Panc1 (cell line): Measurements from ENCODE around the gene ERC2. TPM values are rescaled to one million over a fixed set of nuclear protein-coding genes. Genes with fewer than 3 reads are reported as not detected.

Experiments used
- ATAC-seq: fragments of 200-7000 bp; cut with Tn5 transposase; 2 replicates; pipeline ENCODE4 v1.9.1; 2020; ENCODE audit warnings: mild to moderate bottlenecking, moderate library complexity
- BruUV-seq: library from RNA; stranded (reverse); fragments of 400-500 nt; replicated peaks from 2 replicates; lab custom pipeline; 2021; lab: Mats Ljungman, UMichigan
- CTCF ChIA-PET: fragments of 300-600 bp; sonication (Branson Sonifier 250); formaldehyde crosslinking; loops from one replicate; lab custom pipeline; 2022; ENCODE audit warnings: antibody characterized with exemption; lab: Charles Lee
- POLR2A ChIA-PET: fragments of 300-600 bp; sonication (Branson Sonifier 250); formaldehyde crosslinking; loops from one replicate; lab custom pipeline; 2022; ENCODE audit warnings: antibody characterized with exemption; lab: Charles Lee
- DNase-seq: peaks from one replicate; pipeline ENCODE4 v3.0.0-alpha.2; 2010; ENCODE audit warnings: low read depth, low spot score
- H3K27ac ChIP-seq: 2 replicates; pipeline ENCODE4 v1.5.1; 2011; ENCODE audit warnings: mild to moderate bottlenecking, low read length, inconsistent platforms
- H3K27me3 ChIP-seq: fragments of 200-500 bp; sonication (Bioruptor generic); 2 replicates; pipeline ENCODE4 v1.6.0; 2014; ENCODE audit warnings: low read length, inconsistent platforms; ENCODE audit not compliant: control insufficient read depth, insufficient read depth
- H3K36me3 ChIP-seq: fragments of 200-500 bp; sonication (Bioruptor generic); 2 replicates; pipeline ENCODE4 v1.5.1; 2014; ENCODE audit warnings: inconsistent platforms, mild to moderate bottlenecking, low read length, moderate library complexity; ENCODE audit not compliant: control insufficient read depth, insufficient read depth
- H3K4me1 ChIP-seq: 2 replicates; pipeline ENCODE4 v1.5.1; 2011; ENCODE audit warnings: inconsistent platforms, mild to moderate bottlenecking, low read length, moderate library complexity; ENCODE audit not compliant: control insufficient read depth, insufficient read depth
- H3K4me3 ChIP-seq, 2 experiments: 2 replicates each; pipeline ENCODE4 v1.5.1; 2011 to 2012; ENCODE audit warnings: low read depth in 2 of 2, low read length in 2 of 2, mild to moderate bottlenecking in 2 of 2, inconsistent platforms in 1 of 2, moderate library complexity in 1 of 2
- H3K9me3 ChIP-seq: fragments of 200-500 bp; sonication (Bioruptor generic); 2 replicates; pipeline ENCODE4 v1.5.1; 2014; ENCODE audit warnings: low read depth, mild to moderate bottlenecking, inconsistent platforms, low read length, moderate library complexity; ENCODE audit not compliant: control insufficient read depth, insufficient read depth
- POLR2AphosphoS5 ChIP-seq: IDR thresholded peaks from 2 replicates; pipeline ENCODE4 v1.6.1; 2012; ENCODE audit warnings: mild to moderate bottlenecking, low read depth, low read length, moderate library complexity
- REST ChIP-seq, 2 experiments: IDR thresholded peaks; 2 replicates each; pipeline ENCODE4 v1.6.1; 2011 to 2012; ENCODE audit warnings: low read depth in 2 of 2, control low read depth in 1 of 2, low read length in 1 of 2, mild to moderate bottlenecking in 1 of 2, moderate library complexity in 1 of 2; ENCODE audit not compliant: insufficient read depth in 1 of 2
- SIN3A ChIP-seq: IDR thresholded peaks from 2 replicates; pipeline ENCODE4 v1.6.1; 2012; ENCODE audit warnings: low read depth, mild to moderate bottlenecking, low read length, moderate library complexity, borderline replicate concordance; ENCODE audit not compliant: insufficient read depth
- TCF7L2 ChIP-seq: IDR thresholded peaks from 2 replicates; pipeline ENCODE4 v1.6.1; 2011; ENCODE audit warnings: mild to moderate bottlenecking, low read depth, low read length, inconsistent platforms
- in situ Hi-C: cut with HindIII; loops from 2 replicates; pipeline ENCODE4 v1.10.0; 2016; ENCODE audit warnings: low sequenced_read_pairs, low pct_unique_long_range_greater_than_20kb
- intact Hi-C: fragments of 100-400 bp; cut with micrococcal nuclease; formaldehyde crosslinking; loops from one replicate; pipeline ENCODE4 v1.10.0; 2022; ENCODE audit not compliant: unreplicated experiment
- total RNA-seq: library from RNA; stranded (reverse); gene quantifications from one replicate; pipeline ENCODE4 v1.2.1, GENCODE V29; 2021; ENCODE audit not compliant: unreplicated experiment

ERC2 gene
- total RNA-seq, 1 experiment from 2014 or later, result 0.33 TPM

DNA sequence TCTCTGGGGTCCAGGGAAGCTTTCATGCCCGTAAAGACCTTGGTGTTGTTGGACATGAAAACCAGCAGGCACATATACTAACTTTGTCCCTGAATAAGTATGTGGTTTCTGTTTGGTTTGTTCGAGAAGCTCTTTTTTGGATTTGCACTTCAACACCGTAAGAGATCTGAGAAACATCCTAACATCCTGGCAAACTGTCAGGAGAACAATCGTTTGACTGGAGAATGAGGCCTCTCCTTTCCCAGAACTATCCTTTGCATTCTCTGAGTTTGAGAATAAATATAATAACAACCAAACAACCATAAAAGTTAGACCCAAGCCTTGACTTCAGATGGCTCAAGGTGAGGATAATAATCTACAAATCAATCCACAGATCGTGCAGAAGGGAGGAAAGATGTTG is 750.8 kb downstream of the ERC2 start:
- Histone ChIP-seq H3K27me3 (no peaks in the 10 kb centered on the region), H3K36me3 (no peaks in the 10 kb centered on the region), H3K9me3 (no peaks in the 10 kb centered on the region), H3K27ac (no peak overlapping the region), H3K4me1 (no peaks in the 10 kb centered on the region), H3K4me3 (no peak overlapping the region)
- TF ChIP-seq TCF7L2, result no peak
- ATAC-seq, result no peak
- DNase-seq, result no peak
- intact Hi-C loops (no loop called here), in situ Hi-C loops (no loop called here)
- ChIA-PET CTCF (no interaction called here), POLR2A (interaction anchor here (0.6 kb wide), 1 partner anchor 204 kb away, joined by 3 read pairs; no protein-coding TSS in a partner anchor)
- BruUV-seq, result no TSS peak

DNA sequence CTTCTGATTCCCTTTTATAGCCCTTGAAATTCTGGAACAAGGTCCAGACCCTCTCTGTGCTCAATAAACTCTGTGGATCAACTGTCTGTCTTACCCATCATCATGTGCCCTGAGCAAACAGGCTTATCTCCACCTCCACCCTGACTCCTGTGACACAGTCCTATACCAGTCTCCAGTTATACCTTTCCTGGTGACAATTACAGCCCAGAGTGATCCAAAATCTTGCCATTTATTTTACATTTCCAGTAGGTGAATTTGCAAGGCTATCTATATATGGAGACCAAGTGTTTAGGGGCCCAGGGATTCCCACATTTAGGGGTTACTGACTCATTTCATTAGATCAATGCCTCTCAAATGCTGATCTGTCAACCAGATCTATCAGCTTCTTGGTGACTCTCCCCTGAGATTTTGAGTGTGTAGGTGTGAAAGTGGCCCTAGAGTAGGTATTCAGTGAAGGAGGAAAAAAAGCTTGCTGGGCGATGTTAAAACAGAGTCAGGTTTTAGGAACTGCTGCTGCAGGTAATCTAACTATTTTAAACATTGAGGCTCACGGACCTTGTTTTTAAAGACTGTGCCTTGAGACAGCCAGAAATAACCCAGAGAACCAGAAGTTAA is 751.5 kb downstream of the ERC2 start:
- H3K4me1 ChIP-seq, result no peaks in the 10 kb centered on the region
- ChIA-PET POLR2A (no interaction called here), CTCF (no interaction called here)
- no peak overlapping the region for H3K27ac ChIP-seq
- no peak for ATAC-seq
- DNase-seq, result no peak
- no peak overlapping the region for H3K4me3 ChIP-seq
- intact Hi-C loops, result no loop called here
- H3K27me3 ChIP-seq, result no peaks in the 10 kb centered on the region
- TF ChIP-seq SIN3A, result no peak
- TF ChIP-seq POLR2AphosphoS5, result no peak
- no peak for TF ChIP-seq REST (IDR thresholded peaks at IDR 0.05; ENCODE audit: insufficient read depth in 1 of 2, low read depth in 2 of 2, low read length in 1 of 2)
- TF ChIP-seq TCF7L2, result no peak
- H3K36me3 ChIP-seq, result no peaks in the 10 kb centered on the region
- no TSS peak for BruUV-seq
- no peaks in the 10 kb centered on the region for H3K9me3 ChIP-seq
- in situ Hi-C loops, result no loop called here

- intact Hi-C loops, result no loop called here
Measured at GRCh38 chr3:55716044-55716443, 752.2 kb downstream of the ERC2 start.

More at GRCh38 chr3:55716044-55716443, 752.2 kb downstream of the ERC2 start:
- no peak for TF ChIP-seq TCF7L2
- no peak for DNase-seq
- Histone ChIP-seq H3K27me3 (no peaks in the 10 kb centered on the region), H3K4me3 (no peak overlapping the region), H3K4me1 (no peaks in the 10 kb centered on the region), H3K27ac (no peak overlapping the region), H3K9me3 (no peaks in the 10 kb centered on the region), H3K36me3 (no peaks in the 10 kb centered on the region)
- ChIA-PET CTCF (no interaction called here), POLR2A (no interaction called here)
- BruUV-seq, result no TSS peak
- in situ Hi-C loops, result no loop called here
- no peak for ATAC-seq
